HG03460 (cell line): ENCODE data around the gene BAHCC1.

ENCODE experiments used
- ATAC-seq: cut with Tn5 transposase; IDR thresholded peaks from one replicate; pipeline ENCODE4 v1.9.1; 2021; ENCODE audit not compliant: unreplicated experiment

BAHCC1 gene

DNA sequence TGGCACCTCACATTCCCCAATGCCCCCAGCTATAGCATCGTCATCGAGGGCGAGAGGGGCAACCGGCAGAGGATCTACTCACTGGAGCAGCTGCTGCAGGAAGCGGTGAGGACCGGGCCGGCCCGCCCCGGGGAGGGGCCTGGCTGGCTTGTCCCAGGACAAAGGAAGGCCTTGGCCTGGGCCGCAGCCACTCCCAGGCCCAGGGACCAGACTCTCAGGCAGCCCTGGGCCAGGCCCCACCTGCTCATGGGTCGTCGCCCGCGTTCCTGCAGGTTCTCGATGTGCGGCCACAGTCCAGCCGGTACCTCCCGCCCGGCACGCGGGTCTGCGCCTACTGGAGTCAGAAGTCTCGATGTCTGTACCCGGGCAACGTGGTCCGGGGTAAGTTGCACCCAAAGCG lies 64.0 kb downstream of the BAHCC1 start:
- no peak for ATAC-seq

DNA sequence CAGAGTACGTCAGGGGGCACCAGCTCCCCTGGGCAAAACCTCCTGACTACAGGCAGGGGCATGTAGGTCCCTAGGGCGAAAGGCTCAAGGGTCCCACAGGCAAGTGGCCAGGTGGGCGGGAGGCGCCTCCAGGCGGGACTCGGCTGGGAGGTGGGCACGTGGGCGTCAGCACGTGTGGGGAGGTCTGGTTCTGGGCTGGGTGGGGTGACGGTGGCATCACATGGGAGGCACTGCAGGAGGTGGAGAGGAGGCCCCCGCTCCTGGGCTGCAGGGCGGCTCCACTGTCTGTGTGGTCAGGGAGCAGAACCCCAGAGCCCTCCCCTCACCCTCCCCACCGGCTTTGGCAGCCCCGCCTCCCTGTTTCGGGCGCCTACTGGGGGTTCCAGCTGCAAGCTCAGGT lies 64.6 kb downstream of the BAHCC1 start:
- ATAC-seq, result no peak

DNA sequence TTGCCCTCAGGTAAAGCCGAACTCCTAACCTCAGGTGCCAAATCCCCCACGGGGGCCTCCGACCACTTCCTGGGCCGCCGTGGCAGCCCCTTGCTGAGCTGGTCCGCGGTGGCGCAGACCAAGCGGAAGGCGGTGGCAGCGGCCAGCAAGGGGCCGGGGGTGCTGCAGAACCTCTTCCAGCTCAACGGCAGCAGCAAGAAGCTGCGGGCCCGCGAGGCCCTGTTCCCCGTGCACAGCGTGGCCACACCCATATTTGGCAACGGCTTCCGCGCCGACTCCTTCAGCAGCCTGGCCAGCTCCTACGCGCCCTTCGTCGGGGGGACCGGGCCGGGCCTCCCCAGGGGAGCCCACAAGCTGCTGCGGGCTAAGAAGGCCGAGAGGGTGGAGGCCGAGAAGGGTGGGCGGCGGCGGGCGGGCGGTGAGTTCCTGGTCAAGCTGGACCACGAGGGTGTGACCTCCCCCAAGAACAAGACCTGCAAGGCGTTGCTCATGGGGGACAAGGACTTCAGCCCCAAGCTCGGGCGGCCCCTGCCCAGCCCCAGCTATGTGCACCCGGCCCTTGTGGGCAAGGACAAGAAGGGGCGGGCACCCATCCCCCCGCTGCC lies 65.7 kb downstream of the BAHCC1 start:
- no peak for ATAC-seq

DNA sequence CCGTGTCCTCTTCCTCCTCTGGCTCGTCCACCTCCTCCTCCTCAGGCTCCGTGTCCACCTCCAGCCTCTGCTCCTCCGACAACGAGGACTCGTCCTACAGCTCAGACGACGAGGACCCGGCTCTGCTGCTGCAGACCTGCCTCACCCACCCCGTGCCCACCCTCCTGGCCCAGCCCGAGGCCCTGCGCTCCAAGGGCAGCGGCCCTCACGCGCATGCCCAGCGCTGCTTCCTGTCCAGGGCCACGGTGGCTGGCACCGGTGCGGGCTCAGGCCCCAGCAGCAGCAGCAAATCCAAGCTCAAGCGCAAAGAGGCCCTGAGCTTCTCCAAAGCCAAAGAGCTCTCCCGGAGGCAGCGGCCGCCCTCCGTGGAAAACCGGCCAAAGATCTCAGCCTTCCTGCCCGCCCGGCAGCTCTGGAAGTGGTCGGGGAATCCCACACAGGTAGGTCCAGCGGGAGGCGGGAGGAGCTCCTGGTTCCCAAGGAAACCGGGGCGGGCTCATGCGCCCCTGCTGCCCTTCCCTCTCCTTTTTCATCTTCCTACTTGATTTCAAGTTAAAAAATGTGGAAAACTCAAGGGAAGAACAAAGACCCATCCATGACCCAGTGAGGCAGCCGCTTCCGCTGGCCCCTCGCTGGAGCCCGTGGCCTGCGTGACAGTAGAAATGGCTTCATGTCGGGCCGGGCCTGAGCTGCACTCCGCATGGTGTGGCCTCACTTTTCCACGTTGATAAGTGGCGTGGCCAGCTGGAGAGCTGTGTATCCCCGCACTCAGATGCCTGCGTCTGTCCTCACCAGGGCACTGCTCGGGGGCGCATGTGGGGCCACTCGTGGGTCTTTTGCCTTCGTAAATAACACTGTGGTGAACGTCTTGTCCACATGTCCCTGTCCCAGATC lies 66.6 kb downstream of the BAHCC1 start:
- no peak for ATAC-seq

DNA sequence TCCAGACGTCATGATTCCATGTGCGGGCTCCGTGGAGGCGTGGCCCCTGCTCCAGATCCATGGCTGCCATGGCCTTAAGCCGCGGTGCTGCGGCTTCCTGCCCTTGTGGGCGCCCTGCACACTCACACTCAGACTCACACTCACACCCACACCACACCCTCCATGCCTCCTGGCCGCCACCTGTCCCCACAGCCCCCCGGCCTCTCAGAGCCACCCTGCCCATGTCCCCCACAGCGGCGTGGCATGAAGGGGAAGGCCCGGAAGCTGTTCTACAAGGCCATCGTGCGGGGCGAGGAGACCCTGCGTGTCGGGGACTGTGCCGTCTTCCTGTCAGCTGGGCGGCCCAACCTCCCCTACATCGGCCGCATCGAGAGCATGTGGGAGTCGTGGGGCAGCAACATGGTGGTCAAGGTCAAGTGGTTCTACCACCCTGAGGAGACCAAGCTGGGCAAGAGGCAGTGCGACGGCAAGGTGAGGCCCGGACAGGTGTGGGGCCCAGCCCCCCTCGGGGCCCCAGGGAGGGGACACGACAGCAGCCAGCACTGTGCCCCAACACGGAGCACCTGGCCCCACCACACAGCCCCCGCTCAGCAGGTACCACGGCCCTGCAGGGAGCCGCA lies 67.4 kb downstream of the BAHCC1 start:
- no peak for ATAC-seq

DNA sequence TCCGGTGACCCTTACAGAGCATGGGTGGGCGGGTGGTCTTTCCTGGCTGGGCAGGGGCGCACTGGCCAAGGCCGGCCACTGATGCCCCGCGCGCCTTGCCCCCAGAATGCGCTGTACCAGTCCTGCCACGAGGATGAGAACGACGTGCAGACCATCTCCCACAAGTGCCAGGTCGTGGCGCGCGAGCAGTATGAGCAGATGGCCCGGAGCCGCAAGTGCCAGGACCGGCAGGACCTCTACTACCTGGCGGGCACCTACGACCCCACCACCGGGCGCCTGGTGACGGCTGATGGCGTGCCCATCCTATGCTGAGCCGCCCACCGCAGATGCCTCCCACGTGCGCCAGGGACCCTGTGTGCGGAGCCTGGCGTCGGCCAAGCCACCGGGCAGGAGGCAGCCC lies 68.2 kb downstream of the BAHCC1 start:
- no peak for ATAC-seq

DNA sequence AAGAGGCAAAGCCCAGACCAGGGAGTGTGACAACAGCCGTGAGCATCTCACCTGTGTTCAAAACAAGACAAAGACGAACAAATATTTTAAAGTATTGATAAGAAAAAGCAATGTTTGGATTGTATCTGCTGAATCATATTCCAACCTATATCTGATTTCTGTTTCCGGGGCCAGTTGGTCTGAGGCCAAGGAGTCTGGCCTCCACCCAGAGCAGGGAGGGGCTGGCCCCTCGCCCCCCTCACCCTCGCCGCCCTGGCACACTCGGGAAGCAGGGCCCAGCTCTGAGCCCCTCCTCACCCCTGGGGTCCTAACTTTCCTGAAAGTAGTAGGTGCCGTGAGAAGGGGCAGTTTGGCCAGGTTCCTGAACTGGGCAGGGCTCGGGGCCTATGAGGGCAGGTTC lies 69.3 kb downstream of the BAHCC1 start:
- no peak for ATAC-seq

DNA sequence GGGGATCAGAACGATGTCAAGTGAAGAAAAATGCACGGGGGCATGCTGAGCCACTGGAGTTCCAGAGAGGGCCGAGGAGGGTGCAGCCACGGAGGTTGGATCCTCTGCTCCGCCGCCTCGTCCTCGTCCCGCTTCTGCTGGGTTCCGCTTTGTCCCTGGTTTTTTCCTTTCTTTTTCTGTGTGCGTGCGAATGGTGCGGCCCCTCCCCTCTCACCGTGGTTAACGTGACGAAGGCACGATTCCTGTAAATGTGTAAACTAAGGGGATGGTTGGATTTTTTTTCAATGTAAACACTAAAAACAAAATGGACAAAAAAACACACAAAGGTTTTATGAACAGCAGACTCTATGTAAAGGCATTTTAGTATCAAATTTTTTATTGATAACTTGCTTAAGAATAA lies 70.7 kb downstream of the BAHCC1 start:
- ATAC-seq, result no peak

DNA sequence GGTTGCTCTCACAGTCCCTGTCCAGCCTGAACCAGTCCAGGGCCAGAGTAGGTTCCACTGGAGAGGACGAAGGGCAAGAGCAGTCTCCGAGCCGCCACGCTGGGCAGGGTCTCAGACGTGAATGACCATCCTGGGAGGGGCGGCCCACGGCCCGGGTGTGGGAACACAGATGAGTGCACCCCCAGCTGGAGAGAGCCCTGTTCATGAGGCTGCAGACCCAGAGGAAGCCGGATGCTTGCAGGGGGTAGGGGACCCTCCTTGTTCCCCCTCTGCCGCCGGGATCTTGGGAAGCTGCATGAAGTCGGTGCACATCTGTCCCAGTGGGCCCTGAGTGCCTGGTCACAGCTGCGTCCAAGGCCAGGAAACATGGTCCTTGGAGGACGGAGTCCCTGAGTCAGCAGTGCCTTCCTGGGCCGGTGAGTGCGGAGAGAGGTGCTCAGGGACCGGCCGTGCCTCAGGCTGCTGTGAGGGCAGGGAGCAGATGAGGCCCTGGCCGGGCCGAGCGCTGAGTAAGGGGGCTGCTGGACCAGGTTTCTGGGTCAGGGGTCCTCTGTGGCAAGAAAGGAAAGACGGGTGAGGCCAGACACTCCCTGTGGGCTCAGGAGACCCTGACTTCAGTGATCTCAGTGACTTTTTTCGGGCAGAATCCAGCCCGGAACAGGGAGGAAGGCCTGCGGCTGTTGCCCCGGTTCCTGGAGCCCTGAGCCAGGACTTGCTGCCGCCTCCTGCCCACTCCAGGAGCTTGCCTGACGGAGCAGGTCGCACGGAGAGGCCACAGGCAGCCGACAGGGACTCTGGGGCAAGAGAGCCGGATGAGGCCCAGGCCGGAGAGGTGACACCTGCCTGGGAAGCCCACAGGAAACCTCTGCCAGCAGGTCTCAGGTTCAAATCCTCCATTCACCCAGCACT lies 71.6 kb downstream of the BAHCC1 start:
- no peak for ATAC-seq

DNA sequence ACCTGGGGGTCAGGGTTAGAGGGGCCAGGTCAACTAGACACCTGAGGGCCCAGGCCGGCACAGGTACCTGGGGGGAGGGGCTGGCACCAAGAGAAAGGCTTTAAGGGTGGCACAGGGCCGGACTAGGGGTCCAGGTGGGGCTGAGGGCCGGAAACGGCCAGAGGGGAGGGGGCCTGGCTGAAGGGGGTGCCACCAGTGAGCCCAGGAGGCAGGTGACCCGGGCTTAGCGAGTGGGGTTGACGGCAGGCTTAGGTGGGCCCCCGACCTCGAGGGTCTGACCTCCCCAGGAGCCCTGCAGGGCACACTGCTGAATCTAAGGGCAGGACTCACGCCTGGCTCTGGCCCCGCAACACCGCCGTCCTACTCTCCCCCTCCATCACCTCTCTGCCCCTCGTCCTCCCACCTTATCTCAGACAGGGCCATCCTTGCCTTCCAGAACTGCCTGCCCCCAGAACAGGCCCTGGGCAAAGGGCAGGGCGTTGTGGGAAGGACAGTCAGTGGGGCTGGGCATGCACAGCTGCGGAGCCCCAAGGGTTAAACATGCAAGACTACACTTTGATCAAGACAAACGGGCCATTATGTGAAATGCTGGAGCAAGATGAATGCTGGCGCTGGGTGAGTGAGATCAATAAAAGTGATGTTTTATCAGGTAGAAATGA lies 73.0 kb downstream of the BAHCC1 start:
- no peak for ATAC-seq

DNA sequence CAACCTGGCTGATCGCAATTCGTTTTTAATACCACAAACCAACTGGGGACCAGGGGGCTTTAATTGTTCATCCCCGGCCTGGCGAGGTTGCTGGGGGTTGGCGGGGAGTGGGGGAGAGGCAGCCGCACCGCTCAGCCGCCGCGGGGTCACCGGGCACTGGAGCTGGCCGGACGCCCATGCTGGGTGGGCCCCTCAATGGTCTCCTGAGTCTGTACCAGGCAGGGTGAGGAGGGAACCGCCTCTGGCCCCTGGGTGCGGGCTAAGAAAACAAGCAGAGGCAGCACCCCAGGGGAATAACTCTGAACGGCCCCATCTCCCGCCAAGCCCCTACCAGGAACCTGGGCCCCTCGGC lies 73.5 kb downstream of the BAHCC1 start:
- no peak for ATAC-seq

DNA sequence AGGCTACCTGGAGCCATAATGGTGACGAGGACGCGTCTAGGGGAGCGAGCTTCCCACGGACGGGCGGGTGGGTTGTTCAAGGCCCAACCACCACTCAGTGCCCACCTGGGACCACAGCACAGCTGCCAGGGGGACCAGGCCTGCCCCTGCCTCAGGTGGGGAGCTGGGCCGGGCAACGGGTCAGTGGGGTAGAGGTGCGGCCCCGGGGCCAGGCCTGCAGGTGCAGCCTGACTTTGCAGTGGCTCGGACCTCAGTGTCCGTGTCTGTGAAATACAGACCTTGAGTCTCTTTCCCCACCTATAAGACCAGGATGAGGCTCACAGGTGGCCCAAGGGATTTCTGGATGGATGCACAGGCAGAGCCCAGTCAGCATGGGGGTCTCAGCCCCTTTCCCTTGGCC lies 74.0 kb downstream of the BAHCC1 start:
- no peak for ATAC-seq

DNA sequence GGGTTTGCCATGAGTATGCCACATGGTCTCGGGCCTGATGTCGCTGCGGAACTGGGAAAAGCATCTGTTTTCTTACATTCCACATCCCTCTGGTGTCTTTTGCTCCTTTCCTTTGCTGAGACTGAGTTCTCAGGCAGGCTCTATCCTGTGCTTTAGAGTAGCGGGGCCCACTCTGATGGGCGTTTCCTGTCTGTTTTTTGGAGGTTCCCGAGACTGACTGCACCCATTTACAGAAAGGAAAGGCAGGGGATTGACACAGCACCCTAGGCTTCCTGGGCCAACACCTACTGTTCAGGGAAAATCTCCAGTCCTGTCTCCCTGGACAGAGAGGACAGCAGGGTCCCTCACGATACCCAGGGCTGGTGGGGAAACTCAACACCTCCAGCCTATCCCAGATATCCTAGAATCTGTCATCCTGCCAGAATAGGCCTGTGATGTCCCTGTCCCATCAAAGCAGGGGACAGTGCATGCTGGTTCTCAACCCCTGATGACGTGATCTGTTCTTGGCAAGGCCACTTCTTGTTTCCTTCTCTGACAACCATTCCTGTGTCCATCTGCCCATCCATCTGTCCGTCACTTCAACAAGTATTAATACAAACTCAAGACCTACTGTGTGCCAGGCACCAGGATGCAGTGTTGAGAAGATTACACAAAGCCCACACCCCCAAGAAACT lies 75.2 kb downstream of the BAHCC1 start:
- ATAC-seq, result no peak

DNA sequence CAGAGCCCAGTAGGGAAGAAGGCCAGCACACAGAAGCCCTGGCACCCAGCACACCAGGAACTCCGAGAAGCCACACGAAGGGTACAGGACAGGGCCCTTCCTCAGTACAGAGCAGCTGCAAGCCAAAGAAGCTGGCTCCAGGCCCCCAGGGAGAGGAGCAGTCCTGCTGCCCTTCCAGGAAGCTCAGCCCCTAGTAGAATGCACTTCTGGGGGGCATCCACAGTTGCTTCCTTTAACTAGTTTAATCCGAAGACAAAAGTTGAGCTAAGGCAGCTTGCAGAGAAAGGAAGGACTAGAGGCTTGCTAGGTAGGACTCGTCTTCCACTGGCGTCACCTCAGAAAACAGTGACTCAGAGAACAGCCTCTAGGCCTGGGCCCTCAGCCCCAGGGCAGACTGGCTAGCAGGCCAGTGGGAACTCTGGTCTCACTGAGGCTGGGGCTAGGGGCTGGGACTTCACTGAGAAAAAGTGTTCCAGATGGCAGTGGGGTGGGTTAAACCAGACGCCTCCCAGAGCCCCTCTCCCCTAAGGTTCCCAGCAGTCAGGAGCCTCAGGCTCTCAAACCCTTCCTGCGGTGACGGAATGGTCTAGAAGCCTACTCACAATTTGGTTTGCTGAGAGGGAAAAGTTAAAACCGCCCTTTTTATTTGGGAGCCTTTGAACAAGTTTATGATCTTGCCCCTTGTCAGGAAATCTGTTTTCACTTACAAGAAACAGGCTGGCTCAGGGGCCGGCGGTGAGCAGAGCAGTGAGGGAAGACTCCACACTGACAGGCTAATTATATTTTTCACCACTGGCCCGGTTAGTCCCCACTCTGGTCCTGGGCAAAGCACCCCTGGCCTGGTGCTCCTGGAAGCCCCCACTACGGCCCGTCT lies 75.9 kb downstream of the BAHCC1 start:
- ATAC-seq, result no peak

DNA sequence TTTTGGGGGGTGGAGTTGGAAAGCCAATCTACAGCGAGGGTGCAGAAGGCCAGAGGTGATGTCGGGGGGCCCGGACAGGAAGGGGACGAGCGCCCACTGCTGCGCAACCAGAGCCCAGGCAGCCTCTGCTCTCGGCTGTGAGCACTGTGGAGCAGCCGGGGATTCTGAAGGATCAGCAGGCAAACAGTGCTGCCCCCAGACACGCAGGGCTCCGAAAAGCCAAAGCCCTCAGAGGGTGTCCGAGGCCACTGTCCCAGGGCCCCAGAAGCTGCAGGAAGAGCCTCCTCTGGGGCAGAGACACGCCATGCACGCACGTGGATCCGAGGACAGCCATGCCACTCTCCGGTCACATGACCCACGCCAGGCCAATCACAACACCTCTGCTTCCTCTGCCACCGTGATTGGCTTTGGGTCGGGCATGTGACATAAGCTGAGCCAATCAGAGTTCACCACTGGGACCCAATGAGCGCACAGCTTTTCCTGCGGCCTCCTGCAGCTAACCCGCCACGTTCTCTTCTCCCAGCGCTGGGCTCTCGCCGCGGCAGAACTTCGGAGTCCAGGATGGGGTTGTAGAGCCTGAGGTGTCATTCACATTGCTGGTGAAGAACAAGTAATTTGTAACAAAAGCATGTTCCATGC lies 76.7 kb downstream of the BAHCC1 start:
- ATAC-seq, result no peak

DNA sequence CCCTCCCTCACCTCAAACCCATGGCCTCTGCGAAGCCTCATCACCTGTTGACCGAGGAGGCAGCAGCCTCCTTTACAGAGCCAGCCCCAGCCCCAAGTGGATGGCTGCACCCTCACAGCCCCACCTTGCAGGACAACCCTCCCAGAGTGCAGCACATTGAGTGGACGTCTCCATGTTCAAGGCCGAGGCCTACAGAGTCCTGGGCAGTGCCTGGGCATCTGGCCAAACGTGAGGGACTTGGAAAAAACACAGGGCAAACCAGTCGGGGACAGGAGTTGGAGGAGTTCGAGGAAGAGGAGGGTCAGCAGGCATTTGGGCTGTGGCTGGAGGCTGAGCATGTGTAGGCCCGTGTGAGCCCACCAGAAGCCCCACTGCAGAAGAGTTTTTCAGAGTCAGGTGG lies 77.8 kb downstream of the BAHCC1 start:
- no peak for ATAC-seq

DNA sequence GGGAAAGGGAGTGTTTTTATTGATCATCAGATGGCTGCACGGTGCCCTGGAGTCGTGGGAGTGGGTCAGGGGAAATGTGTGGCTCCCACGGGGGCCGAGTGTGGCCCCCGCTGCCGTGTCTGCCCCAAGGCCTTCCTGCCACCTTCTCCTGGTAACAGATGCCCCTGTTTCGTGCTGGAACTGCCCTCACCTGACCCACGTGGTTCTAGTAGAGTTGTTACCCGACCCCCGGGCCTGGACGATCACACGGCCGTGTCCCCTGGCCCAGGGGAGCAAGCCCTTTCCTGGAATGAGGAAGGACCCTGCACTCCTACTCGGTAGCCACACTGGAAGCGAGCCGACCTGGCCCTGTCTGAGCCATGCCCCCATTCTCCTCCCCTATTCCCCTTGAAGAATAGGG lies 79.7 kb downstream of the BAHCC1 start:
- no peak for ATAC-seq

DNA sequence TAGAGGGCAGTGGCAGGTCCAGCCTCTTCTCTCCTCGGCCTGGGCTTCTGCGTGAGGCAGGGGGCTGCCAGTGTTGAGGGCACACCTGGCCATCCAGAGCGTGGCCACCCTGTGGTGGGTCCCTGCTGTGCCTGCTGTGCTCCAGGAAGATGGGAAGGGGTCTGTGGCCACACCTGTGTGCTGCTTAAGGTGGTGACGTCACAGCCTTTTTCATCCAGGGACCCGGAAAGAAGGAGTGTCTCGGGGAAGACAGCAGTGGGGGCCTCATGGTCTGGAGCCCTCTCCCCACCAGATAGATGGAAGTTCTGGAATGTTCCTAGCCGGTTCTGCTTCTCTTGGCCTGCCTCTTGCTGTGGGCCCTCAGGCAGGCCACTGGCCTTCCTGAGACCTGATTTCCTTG lies 80.8 kb downstream of the BAHCC1 start:
- ATAC-seq, result no peak

DNA sequence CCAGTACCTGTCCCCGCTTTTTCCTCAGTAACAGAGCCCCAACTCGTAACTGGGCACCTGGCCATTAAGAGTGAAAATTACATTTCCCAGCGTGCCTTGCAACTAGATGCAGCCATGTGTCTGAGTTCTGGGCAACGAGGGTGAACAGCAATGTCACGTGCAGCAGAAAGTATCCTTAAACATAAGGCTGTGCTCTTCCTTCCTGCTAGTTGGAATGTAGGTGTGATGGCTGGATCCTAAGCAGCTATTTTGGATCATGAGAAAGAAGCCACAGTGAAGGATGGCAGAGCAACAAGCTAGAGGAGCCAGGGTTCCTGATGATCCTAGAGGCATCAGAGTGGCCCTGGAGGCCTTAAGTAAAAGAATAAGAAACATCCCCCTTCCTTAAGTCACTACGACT lies 81.4 kb downstream of the BAHCC1 start:
- ATAC-seq, result no peak
